Thoracic aorta (tissue), 2 donors: ENCODE data around the gene GNPTG. TPM values are rescaled to one million over a fixed set of nuclear protein-coding genes. Genes with fewer than 3 reads are reported as not detected.

Experiments
- ATAC-seq: fragments of 150-250 bp; one replicate; pipeline ENCODE4 v1.8.0; 2017; ENCODE audit warnings: low read depth; ENCODE audit not compliant: insufficient number of reproducible peaks, low FRiP score
- DNase-seq: peaks from one replicate; pipeline ENCODE4 v3.0.0-alpha.2; 2020; ENCODE audit warnings: low spot score
- H3K27ac ChIP-seq, 2 donors: fragments of 200-600 bp; sonication (generic); 1 replicate in 1 of 2; 2 replicates in 1 of 2; pipeline ENCODE4 v1.5.1; 2016; ENCODE audit warnings: mild to moderate bottlenecking in 2 of 2, moderate library complexity in 2 of 2
- H3K27me3 ChIP-seq: fragments of 200-600 bp; sonication (generic); replicated peaks from 2 replicates; pipeline ENCODE4 v1.6.0; 2016; ENCODE audit warnings: mild to moderate bottlenecking; ENCODE audit not compliant: insufficient read depth
- H3K36me3 ChIP-seq: fragments of 200-600 bp; sonication (generic); one replicate; pipeline ENCODE4 v1.5.1; 2016
- H3K4me1 ChIP-seq, 2 donors: fragments of 200-600 bp; sonication (generic); 1 replicate in 1 of 2; 2 replicates in 1 of 2; pipeline versions ENCODE4 v1.5.1 to v1.6.0; 2016; ENCODE audit warnings: low read depth in 2 of 2, mild to moderate bottlenecking in 1 of 2; ENCODE audit not compliant: control insufficient read depth in 1 of 2
- H3K4me3 ChIP-seq: fragments of 200-600 bp; sonication (generic); 2 replicates; pipeline ENCODE4 v1.5.1; 2016; ENCODE audit warnings: mild to moderate bottlenecking
- H3K9me3 ChIP-seq: fragments of 200-600 bp; sonication (generic); 2 replicates; pipeline ENCODE4 v1.5.1; 2016
- total RNA-seq, 2 donors: library from RNA; depleted of rRNA; stranded (reverse); fragments of >200 nt; gene quantifications; one replicate each; pipeline versions ENCODE4 v1.1.0 to v1.2.3, GENCODE V29; 2016
- TF ChIP-seq, protein P1 (sequence below): fragments of 200-600 bp; sonication (generic); IDR thresholded peaks from one replicate; pipeline ENCODE4 v1.5.1; 2019; ENCODE audit warnings: antibody characterized with exemption

GNPTG gene
- total RNA-seq, 2 donors from 2014 or later = 67.9 to 69.7 TPM

DNA sequence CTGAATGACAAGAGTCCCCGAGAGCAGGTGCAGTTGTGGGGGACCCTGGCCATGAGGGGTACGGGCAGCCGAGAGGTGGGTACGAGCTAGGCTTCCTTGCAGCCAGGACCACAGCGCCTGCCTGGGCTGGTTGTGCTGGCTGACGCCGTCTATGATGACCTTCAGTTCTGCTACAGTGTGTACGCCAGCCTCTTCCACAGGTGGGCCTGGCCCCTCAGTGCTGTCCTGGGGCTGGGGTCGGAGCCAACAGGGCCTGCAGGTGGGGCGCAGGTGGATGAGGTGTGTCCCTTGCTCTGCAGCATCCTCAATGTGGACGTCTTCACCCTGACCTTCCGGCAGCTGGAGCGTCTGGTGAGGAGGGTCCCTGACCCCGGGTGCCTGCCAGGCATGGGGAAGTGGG is 7.2 kb upstream of the GNPTG start:
- Histone ChIP-seq H3K27me3 (no peaks in the 10 kb centered on the region), H3K4me3 (no peak overlapping the region), H3K9me3 (no peaks in the 10 kb centered on the region), H3K4me1 (peaks cover 0 to 17% of the 10 kb centered on the region in 2 donors), H3K27ac (no peak overlapping the region), H3K36me3 (peaks cover 12% of the 10 kb centered on the region)
- DNase-seq (no peak), ATAC-seq (no peak)
- TF ChIP-seq, protein P1, sequence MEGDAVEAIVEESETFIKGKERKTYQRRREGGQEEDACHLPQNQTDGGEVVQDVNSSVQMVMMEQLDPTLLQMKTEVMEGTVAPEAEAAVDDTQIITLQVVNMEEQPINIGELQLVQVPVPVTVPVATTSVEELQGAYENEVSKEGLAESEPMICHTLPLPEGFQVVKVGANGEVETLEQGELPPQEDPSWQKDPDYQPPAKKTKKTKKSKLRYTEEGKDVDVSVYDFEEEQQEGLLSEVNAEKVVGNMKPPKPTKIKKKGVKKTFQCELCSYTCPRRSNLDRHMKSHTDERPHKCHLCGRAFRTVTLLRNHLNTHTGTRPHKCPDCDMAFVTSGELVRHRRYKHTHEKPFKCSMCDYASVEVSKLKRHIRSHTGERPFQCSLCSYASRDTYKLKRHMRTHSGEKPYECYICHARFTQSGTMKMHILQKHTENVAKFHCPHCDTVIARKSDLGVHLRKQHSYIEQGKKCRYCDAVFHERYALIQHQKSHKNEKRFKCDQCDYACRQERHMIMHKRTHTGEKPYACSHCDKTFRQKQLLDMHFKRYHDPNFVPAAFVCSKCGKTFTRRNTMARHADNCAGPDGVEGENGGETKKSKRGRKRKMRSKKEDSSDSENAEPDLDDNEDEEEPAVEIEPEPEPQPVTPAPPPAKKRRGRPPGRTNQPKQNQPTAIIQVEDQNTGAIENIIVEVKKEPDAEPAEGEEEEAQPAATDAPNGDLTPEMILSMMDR = no peak

DNA sequence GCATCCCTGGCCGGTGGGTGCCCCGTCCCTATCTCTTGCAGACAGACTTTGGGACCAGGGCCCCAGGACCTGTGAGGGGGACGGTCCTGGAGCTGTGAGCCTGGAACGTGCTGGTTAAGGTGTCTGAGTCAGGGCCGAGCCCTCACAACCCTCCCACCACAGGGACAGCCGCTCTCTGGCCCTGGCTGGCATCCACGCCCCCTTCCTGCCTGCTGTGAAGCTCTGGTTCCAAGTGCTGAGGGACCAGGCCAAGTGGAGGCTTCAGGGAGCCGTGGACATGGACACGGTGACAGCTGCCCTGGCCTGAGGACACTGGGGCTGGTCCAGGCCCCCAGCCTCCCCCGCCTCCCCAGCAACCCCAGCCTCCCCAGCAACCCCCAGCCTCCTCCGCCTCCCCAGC is 6.6 kb upstream of the GNPTG start:
- Histone ChIP-seq H3K4me3 (no peak overlapping the region), H3K36me3 (peaks cover 12% of the 10 kb centered on the region), H3K27ac (no peak overlapping the region), H3K4me1 (peaks cover 0 to 18% of the 10 kb centered on the region in 2 donors), H3K27me3 (no peaks in the 10 kb centered on the region), H3K9me3 (no peaks in the 10 kb centered on the region)
- ATAC-seq = no peak
- DNase-seq = no peak
- TF ChIP-seq, protein P1 = no peak

DNA sequence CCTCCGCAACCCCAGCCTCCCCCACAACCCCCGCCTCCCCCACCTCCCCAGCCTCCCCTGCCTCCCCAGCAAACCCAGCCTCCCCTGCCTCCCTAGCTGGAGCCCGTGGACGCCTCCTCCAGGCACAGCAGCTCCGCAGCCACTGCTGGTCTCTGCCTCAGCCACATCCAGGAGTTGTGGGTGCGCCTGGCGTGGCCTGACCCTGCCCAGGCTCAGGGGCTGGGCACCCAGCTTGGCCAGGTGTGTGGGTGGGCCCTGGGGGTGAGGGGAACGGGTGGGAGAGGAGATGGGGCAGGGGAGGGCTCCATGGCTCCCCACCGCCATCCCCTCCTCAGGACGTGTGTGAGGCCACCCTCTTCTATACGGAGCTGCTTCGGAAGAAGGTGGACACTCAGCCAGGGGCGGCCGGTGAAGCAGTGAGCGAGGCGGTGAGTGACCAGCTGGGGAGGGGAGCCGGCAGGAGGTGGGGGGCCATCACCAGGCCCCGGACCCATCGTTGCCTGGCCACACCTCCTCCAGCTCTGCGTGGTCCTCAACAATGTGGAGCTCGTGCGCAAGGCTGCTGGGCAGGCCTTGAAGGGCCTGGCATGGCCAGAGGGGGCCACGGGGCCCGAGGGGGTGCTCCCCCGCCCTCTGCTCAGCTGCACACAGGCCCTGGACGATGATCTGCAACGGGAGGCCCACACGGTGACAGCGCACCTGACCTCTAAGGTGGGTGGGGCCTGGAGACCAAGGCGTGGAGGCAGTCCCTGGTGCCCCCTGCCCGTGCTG is 5.9 kb upstream of the GNPTG start:
- Histone ChIP-seq H3K27me3 (no peaks in the 10 kb centered on the region), H3K36me3 (peaks cover 12% of the 10 kb centered on the region), H3K4me1 (peaks cover 0 to 26% of the 10 kb centered on the region in 2 donors), H3K9me3 (no peaks in the 10 kb centered on the region), H3K27ac (no peak overlapping the region), H3K4me3 (no peak overlapping the region)
- TF ChIP-seq, protein P1 = no peak
- no peak for DNase-seq
- ATAC-seq = no peak

DNA sequence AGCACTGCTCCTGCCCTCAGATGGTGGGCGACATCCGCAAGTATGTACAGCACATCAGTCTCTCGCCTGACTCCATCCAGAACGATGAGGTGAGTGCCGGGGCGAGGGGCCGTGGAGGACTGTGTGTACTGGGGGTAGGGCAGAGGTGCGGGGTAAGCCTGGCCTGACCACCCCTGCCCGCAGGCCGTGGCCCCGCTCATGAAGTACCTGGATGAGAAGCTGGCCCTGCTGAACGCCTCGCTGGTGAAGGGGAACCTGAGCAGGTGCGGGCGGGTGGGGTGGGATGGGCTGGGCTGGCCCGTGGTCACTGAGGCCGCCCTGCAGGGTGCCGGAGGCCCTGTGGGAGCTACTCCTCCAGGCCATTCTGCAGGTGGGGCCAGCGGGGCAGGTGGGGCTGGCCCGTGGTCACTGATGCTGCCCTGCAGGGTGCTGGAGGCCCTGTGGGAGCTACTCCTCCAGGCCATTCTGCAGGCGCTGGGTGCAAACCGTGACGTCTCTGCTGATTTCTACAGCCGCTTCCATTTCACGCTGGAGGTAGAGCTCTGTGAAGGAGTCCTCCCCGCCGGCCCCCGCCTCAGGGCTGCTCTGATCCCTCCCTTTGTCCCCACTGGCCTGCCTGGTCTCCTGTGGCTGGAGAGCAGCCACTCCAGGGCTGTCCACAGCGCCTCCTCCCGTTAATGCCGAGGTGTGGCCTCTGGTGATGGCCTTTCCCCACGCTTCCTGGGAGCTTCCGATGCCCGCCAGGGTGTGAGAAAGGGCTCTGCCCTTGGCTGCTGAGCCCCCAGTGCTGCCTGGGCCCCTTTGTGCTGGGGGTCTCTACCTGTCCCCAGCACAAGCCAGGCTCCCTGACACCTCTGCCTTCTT is 5.1 kb upstream of the GNPTG start:
- no peak for DNase-seq
- TF ChIP-seq, protein P1 = no peak
- H3K27me3 ChIP-seq = no peaks in the 10 kb centered on the region
- H3K27ac ChIP-seq = no peak overlapping the region
- H3K4me3 ChIP-seq = no peak overlapping the region
- ATAC-seq = no peak
- H3K9me3 ChIP-seq = no peaks in the 10 kb centered on the region
- H3K4me1 ChIP-seq = peaks cover 0 to 31% of the 10 kb centered on the region in 2 donors
- H3K36me3 ChIP-seq = peaks cover 12% of the 10 kb centered on the region

DNA sequence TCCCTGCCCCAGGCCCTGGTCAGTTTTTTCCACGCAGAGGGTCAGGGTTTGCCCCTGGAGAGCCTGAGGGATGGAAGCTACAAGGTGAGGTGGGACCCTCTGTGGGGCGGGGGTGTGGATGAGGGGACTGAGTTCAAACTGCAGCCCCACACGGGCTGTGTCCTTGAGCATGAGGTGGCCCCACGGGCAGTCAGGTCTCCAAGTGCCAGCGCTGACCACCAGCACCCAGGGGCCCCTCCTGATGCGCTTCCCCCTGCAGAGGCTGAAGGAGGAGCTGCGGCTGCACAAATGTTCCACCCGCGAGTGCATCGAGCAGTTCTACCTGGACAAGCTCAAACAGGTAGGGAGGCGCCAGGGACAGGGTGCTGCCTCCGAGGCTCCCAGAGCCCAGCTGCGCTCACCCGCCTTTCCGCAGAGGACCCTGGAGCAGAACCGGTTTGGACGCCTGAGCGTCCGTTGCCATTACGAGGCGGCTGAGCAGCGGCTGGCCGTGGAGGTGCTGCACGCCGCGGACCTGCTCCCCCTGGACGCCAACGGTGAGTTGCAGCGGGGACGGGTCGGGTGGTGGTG is 4.4 kb upstream of the GNPTG start:
- H3K9me3 ChIP-seq = no peaks in the 10 kb centered on the region
- no peak for ATAC-seq
- peaks cover 0 to 32% of the 10 kb centered on the region in 2 donors for H3K4me1 ChIP-seq
- peaks cover 12% of the 10 kb centered on the region for H3K36me3 ChIP-seq
- DNase-seq = no peak
- no peak overlapping the region for H3K4me3 ChIP-seq
- H3K27me3 ChIP-seq = no peaks in the 10 kb centered on the region
- TF ChIP-seq, protein P1 = no peak
- H3K27ac ChIP-seq = no peak overlapping the region
